ENCODE measurements around the gene URB2.
"Not testable (repeated sequence)": the region's sequence is repeated elsewhere in the genome, so short reads cannot be mapped to it uniquely, and the experiment has no call there.

URB2 gene

DNA sequence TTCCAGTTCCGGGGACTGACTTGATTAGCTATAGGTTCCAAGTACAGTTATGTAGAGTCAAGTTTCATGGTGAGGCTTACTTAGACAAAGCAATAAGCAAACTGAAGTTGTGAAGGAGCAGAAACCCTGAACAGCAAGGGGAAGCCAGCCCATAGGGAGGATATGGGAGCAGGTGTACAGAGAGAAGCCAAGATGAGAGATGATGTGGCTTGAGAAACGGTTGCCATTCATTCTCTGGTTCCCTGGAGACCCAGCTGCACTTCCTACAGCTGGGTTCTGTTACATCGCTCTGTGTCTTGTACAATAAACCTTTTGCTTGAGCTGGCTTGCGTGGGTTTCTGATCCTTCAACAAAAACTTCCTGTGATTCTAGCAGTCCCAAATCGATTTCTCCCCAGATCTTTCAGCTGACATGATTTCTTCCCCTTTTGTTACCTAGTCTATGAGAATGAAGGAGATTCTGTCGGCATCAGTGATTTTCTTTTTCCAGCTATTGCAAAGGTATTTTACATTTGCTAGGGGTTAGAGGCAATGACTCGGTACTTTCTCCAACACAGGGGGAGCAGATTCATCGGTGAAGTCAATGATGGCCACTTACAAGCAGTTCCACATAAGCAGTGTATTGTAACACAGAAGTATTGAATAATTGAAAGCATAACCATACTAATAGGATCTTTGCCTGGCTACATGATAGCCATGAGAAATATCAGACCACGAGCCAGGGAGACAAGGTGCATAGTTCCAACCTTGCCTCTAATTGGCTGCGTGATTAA, 67.3 kb downstream of the URB2 start:
- DNase-seq (ENCODE audit: low spot score): no peak

DNA sequence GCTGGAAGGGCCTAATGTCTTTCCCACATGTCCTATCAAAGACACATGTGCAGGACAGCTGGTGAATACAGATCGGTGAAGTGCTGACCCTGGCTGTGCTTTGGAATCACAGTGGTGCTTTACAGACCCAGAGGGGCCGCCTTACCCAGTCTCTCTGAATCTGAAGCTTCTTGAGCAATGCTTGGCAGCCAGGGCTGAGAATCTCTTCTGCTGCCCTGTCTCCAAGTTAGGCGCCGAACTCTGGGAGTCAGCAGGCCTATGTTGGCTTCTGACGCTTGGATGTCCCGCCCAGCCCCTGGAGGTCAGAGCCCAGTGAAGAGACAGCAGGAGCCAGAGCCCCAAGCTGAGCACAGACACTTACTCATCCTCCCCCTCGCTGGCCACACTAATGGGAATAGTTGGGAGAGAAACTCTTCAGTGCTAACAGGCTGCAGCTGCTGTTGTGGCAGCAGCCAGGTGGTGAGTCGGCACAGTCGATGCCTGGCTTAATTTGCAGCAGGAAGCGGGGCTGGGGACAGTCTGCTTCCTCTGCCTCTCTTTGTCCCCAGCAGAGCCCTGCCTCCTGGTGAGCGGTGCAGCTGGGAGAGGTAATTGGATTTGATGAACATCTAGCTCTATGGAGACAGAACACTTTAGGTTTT, 68.1 kb downstream of the URB2 start:
- DNase-seq (ENCODE audit: low spot score): no peak

DNA sequence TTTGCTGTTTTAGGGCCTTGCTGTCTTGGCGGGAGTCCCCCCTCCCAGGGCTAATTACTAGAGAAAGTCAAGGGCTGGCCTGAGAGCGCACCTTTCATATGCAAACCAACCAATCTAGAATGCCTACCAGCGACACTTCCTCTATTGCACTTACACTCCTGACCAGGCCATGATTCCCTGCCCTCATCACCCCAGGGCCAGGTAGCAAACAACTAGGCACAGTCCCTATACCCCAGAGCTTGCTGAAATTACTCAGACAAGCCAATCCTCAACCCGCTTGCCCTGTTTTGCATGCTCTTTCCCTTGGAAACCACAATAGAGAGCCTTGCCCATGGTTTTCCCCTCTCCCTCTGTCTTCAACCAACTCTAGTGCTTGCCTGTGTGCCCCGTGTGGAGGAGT, 70.3 kb downstream of the URB2 start:
- no peak for DNase-seq (ENCODE audit: low spot score)

DNA sequence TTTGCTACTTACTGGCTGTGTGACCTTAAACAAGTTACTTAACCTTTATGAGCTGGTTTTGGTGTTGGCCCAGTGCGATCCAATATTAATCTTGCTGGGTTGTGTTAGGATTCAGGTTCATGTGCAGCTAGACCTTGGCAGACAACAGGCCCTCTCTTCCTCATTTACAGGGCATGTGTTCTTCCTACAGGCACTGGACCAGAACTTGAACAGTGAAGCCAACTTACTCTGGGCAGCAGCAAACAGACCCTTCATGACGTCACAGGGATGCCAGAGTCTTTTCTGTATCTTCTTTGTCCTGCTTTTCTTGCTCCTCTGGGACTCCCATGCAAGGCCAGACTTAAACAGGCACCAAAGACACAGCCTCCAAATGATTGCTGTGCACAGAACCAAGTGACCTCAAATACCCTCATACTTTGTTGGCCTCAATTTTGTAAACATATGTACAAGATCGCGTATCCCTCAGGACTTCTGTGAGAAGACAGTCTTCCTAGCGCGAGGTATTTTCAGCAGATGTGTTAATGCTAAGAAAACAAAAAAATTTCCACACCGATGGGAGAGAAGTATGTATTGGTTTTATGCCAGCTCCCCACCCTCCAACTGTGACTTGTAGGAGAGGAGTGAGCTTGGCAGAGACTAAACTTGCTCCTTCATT, 73.7 kb downstream of the URB2 start:
- no peak for DNase-seq (ENCODE audit: low spot score)

DNA sequence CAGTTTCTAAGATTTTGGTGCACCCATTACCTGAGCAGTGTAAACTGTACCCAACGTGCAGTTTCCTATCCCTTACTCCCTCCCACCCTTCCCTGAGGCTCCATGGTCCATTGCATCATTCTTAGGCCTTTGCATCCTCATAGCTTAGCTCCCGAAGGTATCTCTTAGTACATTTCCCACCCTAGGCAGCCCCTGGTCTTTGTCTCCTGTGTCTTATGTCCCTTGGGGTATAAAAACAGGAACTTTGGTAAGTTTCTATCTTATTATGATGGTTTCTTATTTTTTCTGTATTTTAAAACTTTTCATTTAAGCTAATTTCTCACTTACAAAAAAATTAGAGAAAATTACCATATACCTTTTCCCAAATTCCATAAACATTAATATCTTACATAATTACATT, 78.1 kb downstream of the URB2 start:
- no peak for DNase-seq (ENCODE audit: low spot score)

DNA sequence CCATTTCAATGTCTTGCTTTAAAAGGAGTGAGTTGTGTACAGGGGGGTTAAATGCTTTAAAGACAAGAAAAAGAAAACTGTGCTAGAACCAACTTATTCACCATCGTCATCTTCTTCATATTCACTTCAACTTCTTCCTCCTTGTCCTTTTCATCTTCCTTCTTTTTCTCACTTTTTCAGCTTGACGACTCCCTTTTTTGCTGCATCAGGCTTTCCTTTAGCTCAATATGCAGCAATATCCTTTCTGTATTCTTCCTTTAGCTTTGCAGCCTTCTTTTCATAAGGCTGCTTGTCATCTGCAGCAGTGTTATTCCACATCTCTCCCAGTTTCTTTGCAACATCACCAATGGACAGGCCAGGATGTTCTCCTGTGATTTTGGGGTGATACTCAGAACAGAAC, 79.1 kb downstream of the URB2 start:
- not testable (repeated sequence) for DNase-seq (ENCODE audit: low spot score)

DNA sequence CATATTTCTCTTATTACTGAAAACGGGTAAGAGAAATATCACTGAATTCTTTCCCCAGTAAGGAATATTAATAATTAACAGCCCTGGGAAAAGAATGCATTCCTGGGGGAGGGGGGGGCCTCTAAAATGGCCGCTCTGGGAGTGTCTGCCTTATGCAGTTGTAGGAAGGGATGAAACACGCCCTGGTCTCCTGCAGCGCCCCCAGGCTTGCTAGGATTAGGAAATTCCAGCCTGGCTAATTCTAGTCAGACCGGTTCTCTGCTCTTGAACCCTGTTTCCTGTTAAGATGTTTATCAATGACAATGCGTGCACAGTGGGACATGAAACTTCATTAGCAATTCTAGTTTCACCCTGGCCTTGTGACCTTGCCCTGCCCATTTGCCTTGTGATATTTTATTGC, 81.1 kb downstream of the URB2 start:
- not testable (repeated sequence) for DNase-seq (ENCODE audit: low spot score)

DNA sequence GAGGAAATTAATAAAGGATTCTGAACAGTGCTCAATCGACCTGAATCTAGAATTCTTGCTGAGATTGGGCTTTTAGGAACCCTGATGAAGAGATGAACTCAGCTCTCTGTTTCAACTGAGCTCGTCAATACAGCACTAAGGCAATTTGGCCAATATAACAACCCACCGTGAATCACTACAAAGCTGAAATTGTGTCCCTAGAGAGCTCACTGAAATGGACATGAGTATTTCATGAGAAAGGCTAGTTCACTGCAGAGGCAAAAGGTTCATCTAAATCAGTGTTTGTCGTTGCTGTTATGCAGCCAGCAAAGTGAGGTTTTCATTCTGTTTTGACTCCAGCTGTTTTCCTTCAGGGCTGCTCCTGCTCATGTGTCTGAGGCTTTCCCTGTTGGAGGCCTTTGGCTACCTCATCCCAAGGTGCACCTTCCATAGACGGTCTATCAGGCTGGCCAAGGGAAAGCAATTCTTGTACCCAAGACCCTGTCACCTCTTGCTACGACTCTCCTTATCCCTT, 83.5 kb downstream of the URB2 start:
- no peak for DNase-seq (ENCODE audit: low spot score)

All from CD4-positive, alpha-beta T cell treated with Interleukin-15 for 4 hours (primary cell).